Measurements from ENCODE around the gene EYA4. TPM values are rescaled to one million over a fixed set of nuclear protein-coding genes. Genes with fewer than 3 reads are reported as not detected.

The EYA4 gene
- total and polyA plus RNA-seq, 2 of the 4 experiments (the other 2 are of a cell fraction) = 5.7 to 11.1 TPM

DNA sequence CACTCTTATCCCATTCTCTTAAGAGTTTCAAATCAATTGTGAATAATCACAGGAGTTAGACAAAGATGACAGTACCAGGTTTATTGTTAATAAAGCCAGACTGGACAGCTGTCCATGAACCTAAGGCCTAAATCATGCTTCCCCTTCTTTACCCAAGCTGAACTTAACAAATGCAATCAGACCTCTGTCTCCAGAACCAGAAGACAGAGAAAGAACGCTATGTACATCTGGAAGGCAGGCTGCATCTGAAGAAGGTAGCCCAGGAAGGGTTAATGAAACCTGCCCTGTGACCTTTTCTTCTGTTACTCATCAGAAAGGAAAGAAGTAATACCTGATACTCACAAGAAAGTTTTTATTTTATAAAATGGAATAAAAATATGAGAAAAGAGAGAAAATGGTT lies 118.6 kb downstream of the EYA4 start:
- Histone ChIP-seq H3K56ac (ENCODE audit: extremely low read depth, insufficient read depth, low read length) (no peak overlapping the region), H3K27me3 (ENCODE audit: control insufficient read depth, insufficient read depth, low read length) (no peaks in the 10 kb centered on the region), H2BK5ac (ENCODE audit: low read depth, low read length, poor library complexity, severe bottlenecking) (no peak overlapping the region), H4K91ac (ENCODE audit: insufficient read depth, low read depth, low read length) (no peak overlapping the region), H3K9me3 (ENCODE audit: control insufficient read depth, insufficient read depth, low read length) (no peaks in the 10 kb centered on the region), H2AK9ac (replicated peaks; ENCODE audit: low read depth, low read length, poor library complexity) (no peak overlapping the region), H2BK120ac (ENCODE audit: low read depth, low read length) (no peak overlapping the region), H3K9me1 (ENCODE audit: insufficient read depth, low read length) (no peaks in the 10 kb centered on the region; the same call in 1 of the 2 replicates), H3K4me3 (ENCODE audit: insufficient read depth, low read depth, low read length) (no peak overlapping the region), H4K20me1 (ENCODE audit: insufficient read depth, low read length) (no peaks in the 10 kb centered on the region; the same call in 1 of the 2 replicates), H2AFZ (replicated peaks; ENCODE audit: low read length, poor library complexity) (no peak overlapping the region), H2AK5ac (ENCODE audit: low read depth, low read length) (no peak overlapping the region), H3K18ac (ENCODE audit: low read depth, low read length) (no peak overlapping the region), H3K4ac (ENCODE audit: low read depth, low read length) (no peak overlapping the region), H3K79me1 (ENCODE audit: low read depth in 1 of 2, low read length in 2 of 2) (peaks cover 10 to 12% of the 10 kb centered on the region in 2 experiments; a peak in 1 of 4 replicates), H3K23ac (ENCODE audit: low read depth, low read length) (no peak overlapping the region; the same call in 1 of the 2 replicates), H3K9ac (ENCODE audit: low read depth, low read length) (no peak overlapping the region), H3K4me1 (ENCODE audit: control insufficient read depth, insufficient read depth, low read length) (peaks cover 5% of the 10 kb centered on the region), H2BK15ac (ENCODE audit: low read depth, low read length) (no peak overlapping the region), H2BK20ac (ENCODE audit: low read depth, low read length) (no peak overlapping the region), H3K4me2 (ENCODE audit: low read depth, low read length) (no peak overlapping the region), H3K27ac (ENCODE audit: insufficient read depth, low read length) (no peak overlapping the region), H4K8ac (ENCODE audit: low read depth in 2 of 2, low read length in 2 of 2) (no peak overlapping the region), H3K36me3 (ENCODE audit: control insufficient read depth, insufficient read depth, low read length) (no peaks in the 10 kb centered on the region), H3K14ac (replicated peaks; ENCODE audit: low read depth, low read length) (no peak overlapping the region), H4K5ac (ENCODE audit: low read depth, low read length) (no peak overlapping the region)
- WGBS, 2 experiments (ENCODE audit: extremely low coverage in 2 of 2, insufficient read length in 1 of 2) = no CpG with 5 or more reads among the region's 1 CpG
- intact Hi-C loops (cut with micrococcal nuclease) = no loop called here
- CTCF ChIA-PET = no interaction called here
- no peak for ATAC-seq (ENCODE audit: low read depth)
- BruUV-seq (replicated peaks) = no TSS peak
- in situ Hi-C loops (cut with MboI; ENCODE audit: low sequenced_read_pairs) = no loop called here
- dilution Hi-C loops (cut with HindIII; ENCODE audit: low sequenced_read_pairs, unreplicated experiment) = no loop called here
- DNase-seq = no peak
- TF ChIP-seq ELK1 (IDR thresholded peaks at IDR 0.05; ENCODE audit: borderline replicate concordance, low read depth, low read length) (no peak), BHLHE40 (IDR thresholded peaks at IDR 0.05; ENCODE audit: low read depth, low read length) (no peak), RAD21 (IDR thresholded peaks at IDR 0.05; ENCODE audit: low read length) (no peak), MXI1 (IDR thresholded peaks at IDR 0.05; ENCODE audit: borderline replicate concordance, low read depth, low read length) (no peak), NFE2L2 (IDR thresholded peaks at IDR 0.05; ENCODE audit: low read depth, low read length) (no peak), SMC3 (IDR thresholded peaks at IDR 0.05; ENCODE audit: low read depth, low read length) (no peak), CHD1 (IDR thresholded peaks at IDR 0.05; ENCODE audit: low read depth, low read length) (no peak), RFX5 (IDR thresholded peaks at IDR 0.05; ENCODE audit: low read depth, low read length) (no peak), CEBPB (IDR thresholded peaks at IDR 0.05; ENCODE audit: low read depth, low read length) (no peak), FOS (IDR thresholded peaks at IDR 0.05; ENCODE audit: low read depth, low read length) (no peak), RCOR1 (IDR thresholded peaks at IDR 0.05; ENCODE audit: insufficient replicate concordance, low read length) (no peak), POLR2A (IDR thresholded peaks at IDR 0.05; ENCODE audit: low read depth, low read length) (no peak)
- POLR2A ChIA-PET (ENCODE audit: unreplicated experiment) = no interaction called here

Measured in IMR-90 (cell line).